GM04504 (cell line): ENCODE data around the gene HDAC11.
"Not testable (repeated sequence)": the region's sequence is repeated elsewhere in the genome, so short reads cannot be mapped to it uniquely, and the experiment has no call there.

ENCODE experiments used
- DNase-seq: peaks from one replicate; pipeline ENCODE4 v3.0.0-alpha.2; 2012; ENCODE audit warnings: low read depth

Gene HDAC11

DNA sequence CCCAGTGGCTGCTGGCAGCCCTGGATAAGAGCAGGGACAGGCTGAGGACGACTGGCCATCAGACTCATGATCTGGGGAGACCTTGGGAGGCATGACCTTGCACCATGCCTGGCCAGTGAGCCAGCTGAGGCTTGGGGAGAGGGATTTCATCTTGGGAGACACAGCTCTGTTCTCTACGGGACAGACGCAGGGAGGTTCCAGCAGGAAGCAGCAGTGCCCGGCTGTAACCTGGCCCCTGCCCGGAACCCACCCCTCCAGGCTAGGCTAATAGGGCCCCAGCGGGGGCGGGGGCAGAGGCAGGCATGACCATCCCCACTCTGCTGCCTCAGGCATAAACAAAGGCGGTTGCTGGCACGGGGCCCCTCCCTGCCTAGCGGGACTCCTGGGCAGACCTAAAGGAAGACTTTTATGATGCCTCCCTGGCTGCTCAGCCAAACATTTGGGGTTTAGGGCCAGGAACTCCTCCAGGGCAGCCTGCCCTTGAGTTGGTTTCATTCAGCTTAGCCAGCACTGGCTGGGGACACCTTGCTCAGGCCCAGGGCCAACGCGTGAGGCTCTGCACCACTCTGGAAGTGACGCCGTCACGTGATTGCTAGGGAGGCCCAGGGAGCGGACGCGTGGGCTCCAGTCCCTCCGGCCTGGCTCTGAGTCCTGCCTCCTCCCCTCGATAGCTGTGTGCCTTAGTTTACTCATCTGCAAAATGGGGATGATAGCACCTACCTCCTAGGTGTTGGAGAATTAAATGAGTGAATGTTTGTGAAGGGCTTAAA, 27.6 kb downstream of the HDAC11 start:
- DNase-seq: peak; percentile 35

- no peak for DNase-seq
These were observed 28.4 kb downstream of the HDAC11 start for GRCh38 chr3:13508496-13508895.

- DNase-seq: no peak
These were observed 29.1 kb downstream of the HDAC11 start for GRCh38 chr3:13509059-13509815.

DNA sequence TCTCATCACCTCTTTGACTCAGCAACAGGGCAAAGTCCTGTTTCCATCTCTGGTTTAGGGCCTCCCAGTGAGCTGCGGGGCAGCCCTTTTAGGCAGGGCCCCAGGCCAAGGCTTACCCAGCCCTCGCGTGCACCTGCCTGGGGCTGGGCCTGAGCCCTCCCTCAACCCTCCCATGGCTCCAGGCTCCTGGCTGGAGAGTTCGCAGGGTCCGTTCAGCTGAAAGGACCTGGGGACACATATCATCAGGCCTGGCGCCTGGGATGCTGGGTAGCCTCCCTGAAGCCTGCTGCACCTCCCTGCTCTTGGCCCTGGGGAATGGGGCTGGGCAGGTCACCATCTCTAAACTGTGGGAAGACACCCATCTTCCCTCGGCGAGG, 29.7 kb downstream of the HDAC11 start:
- no peak for DNase-seq

DNA sequence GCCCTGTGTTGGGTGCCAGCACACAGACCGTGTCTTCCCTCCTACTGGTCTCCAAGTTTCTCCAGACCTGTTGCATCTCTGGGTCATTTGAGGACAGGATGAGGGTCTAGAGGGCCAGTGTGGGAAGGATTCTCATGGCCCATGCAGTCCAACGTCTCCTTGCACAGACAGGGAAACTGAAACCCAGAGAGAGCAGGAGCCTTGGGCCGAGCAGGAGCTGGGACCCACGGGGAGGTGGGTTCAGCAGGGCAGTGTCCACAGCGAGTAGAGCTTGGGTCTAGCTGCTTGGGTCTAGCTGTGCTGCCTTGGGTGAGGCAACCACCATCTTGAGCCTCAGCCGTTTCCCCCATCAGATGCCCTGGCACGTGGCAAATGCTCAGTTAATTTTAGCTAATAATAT, 32.3 kb downstream of the HDAC11 start:
- DNase-seq: no peak

GRCh38 chr3:13513051-13513912, 33.2 kb downstream of the HDAC11 start:
- DNase-seq: peak; percentile 71

DNA sequence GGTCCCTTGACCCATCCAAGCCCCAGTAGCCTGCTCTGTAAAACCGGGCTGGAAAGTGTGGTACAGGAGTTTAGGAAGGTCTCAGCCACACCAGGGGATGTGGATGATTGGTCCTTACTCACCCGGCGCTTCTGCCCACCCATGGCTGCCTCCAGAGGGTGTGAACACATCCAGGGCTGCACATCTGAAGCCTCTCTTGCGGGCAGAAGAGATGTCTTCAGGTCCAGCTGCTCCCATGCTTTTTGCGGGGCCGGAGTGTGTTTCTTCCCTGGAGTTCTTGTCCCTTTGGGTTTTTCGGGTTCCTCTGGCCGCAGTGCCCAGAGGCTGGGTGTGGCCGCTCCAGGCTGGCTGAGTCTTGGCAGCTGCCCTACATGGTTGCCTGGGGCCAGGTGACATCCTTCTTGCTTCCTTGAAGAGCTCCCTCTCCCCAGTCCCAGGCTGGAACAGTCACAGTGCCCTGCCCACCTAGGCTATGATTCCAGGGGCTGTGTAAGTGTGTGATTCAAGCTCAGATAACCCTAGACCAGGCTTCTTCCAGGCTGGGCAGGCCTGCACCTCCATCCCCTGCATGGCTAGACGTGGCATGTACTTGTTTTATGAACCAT, 33.9 kb downstream of the HDAC11 start:
- no peak for DNase-seq

GRCh38 chr3:13514639-13515435, 34.7 kb downstream of the HDAC11 start:
- no peak for DNase-seq

GRCh38 chr3:13515786-13516759, 36.0 kb downstream of the HDAC11 start:
- no peak for DNase-seq

DNA sequence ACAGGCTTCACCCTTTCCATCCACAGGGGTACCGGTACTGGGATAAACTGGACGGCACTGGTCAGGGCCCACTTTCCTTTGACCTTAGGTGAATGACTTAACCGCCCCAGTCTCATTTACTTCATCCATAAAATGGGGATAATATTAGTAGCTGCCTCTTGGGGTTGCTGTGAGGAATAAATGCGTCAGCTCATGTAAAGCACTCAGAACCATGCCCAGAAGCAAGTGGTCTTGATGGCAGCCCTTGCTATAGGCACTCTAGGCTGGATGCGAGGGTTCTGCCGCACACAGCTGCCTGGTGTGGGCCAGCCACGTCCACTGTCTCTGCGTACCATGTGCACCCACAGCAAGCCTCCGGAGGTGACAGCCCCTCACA, 36.6 kb downstream of the HDAC11 start:
- no peak for DNase-seq

DNA sequence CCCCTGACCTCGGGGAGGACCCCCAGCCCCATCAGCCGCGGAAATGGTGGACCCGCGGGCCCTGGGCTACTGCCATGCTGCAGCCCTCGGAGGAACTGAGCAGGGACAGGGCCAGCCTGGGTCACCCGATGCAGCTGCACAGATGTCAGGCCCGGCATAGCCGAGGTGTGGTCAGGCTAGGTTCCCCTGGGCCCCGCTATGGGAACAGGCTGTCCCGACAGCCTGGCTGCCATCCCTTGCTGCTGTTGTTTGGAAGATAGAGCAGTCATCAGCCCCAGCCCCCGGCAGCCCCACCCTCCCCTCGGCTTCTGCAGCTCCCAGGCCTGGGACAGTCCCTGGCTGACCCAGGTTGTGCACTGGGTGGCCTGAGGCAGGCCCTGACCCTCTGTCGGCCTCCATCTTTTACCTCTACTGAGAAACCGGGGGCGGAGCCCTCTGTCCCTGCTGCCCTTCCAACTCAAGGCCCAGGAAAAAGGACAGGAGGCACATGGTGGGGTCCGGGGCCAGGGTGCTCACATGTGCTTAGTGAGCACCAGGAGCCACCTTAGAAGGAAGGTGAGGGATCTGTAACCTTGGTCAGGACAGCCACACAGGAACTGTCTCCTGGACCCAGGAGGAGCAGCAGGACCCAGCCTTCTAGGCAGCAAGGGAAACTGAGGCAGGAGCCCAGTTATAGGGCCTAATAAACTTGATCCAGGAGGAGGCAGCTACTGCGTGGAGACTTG, 37.3 kb downstream of the HDAC11 start:
- DNase-seq: no peak

DNA sequence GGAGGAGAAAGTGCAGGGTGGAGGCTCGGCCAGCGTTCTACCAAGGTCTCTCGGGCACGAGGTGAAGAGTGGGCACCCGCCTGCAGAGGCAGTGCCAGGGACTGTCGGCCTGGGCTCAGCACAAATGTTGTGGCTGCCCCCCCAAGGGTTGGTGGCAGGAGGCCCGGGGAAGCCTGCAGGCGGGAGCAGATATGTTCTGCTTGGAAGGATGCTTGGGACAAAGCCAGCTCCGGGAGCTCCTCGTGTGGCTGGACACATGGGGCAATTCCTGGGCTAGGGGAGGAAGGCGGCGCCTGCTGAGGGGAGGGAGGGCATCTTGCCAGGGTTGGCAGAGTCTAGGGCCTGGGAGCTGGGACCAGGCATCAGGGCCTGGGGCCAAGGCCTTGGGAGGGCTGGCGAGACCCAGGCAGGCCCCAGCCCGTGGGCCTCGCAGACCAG, 38.4 kb downstream of the HDAC11 start:
- DNase-seq: no peak

GRCh38 chr3:13519006-13519791, 39.1 kb downstream of the HDAC11 start:
- no peak for DNase-seq

GRCh38 chr3:13520326-13520880, 40.3 kb downstream of the HDAC11 start:
- DNase-seq: no peak

DNA sequence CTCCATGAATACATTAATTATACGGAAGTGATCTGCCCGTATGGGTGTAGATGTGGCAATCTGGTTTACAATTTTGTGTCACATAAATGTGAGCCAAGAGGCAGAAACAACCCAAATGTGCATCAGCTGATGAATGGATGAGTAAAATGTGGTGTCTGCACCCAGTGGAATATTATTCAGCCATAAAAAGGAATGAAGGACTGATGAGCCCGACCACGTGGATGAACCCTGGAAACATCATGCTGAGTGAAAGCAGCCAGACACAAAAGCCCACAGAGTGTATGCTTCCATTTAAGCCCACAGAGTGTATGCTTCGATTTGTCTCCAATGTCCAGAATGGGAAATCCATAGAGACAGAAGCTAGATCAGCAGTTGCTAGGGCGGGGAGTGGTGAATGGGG, 41.2 kb downstream of the HDAC11 start:
- DNase-seq: no peak

DNA sequence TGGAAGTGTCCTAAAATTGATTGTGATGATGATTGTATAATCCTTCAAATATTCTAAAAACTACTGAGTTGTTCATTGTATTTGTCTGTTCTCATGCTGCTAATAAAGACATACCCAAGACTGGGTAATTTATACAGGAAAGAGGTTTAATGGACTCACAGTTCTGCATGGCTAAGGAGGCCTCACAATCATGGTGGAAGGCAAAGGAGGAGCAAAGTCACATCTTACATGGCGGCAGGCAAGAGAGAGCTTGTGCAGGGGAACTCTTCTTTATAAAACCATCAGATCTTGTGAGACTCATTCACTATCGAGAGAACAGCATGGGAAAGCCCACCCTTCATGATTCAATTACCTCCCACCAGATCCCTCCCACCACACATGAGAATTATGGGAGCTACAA, 41.6 kb downstream of the HDAC11 start:
- not testable (repeated sequence) for DNase-seq

DNA sequence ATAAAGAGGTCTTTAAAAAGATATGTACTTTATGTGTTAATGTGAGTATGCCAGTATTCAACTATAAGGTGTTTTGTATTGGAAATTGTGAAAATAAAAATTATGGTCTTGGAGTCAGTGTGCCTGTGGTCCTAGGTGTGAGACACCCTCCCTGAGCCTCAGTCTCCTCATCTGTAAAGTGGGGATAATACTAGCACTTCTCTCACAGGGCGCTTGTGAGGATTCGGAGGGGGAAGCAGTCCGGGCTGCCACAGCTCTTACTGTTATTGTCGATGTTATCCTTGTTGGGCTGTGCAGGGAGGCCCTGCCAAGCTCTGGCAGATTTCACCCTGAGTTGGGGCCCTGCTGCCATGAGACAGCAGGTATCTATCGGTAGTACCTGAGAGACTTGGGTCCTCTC, 42.1 kb downstream of the HDAC11 start:
- DNase-seq: no peak

DNA sequence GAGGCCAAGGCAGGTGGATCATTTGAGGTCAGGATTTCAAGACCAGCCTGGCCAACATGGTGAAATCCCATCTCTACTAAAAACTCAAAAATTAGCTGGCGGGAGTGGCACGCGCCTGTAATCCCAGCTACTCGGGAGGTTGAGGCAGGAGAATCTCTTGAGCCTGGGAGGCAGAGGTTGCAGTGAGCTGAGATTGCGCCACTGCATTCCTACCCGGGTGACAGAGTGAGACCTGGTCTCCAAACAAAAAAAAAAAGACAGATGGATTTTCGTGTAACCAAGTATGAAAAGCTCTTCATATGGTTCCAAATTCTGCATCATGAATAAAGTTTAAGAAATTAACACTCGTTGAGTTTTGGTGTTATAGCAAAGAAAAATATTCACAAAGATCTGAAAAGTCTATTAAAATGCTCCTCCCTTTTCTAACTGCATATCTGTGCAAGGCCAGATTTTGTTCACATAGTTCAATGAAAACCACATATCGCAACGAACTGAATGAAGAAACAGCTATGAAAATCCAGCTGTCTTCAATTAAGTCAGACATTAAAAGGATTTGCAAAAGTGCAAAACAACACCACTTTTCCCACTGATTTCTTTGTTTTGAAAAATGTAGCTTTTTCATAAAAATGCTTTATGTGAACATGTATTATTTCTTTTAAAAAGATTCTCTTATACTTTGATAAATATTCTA, 45.0 kb downstream of the HDAC11 start:
- peak; percentile 69 for DNase-seq
